HPDE6-E6E7 (cell line): ENCODE results near the gene CCDC73.

Experiments
- DNase-seq: peaks from one replicate; pipeline ENCODE4 v3.0.0; 2011; ENCODE audit warnings: missing footprints; ENCODE audit errors: extremely low spot score

Gene CCDC73

DNA sequence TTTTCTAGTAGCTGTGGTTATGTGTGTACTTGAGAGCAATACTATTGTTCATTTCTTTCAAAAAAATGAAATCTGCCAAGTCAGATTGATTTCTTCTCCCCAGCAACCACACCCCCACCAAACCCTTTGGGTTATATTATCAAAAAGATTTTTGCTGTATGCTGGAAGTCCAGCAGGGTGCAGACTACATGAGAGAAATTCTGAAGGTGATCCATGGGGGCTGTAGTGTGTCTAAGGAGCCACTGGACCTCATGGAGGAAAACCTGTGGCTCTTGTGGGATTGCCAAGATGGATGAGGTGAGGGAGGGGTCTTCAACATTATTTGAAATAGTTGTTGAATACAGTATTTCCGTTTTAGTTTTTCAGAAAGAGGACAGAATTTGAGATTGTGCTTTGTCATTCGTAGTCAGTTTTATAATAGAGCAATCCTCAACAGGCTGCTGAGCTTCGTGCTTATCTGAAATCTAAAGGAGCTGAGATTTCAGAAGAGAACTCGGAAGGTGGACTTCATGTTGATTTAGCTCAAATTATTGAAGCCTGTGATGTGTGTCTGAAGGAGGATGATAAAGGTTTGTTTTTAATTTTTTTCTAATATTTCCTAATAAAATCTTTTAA, 207.8 kb downstream of the CCDC73 start:
- DNase-seq, result peak; percentile 25

DNA sequence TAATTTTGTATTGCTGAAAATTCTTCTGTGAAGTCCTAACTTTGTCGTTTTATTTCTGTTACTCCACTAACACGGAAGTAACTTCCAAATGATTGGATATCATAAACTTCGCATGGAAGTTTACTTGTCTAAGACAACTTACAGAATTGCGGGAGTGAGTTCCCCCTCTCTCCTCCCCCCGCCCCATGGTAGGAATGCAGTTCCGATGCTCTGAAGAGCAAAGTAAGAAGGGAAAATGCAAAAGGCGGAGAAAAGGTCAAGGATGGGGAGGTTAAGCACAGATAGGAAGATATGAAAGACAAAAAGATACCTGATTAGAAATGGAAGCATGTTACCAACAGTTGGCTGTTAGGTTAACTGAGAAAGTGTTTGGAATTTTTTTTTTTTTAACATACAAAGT, 209.5 kb downstream of the CCDC73 start:
- no peak for DNase-seq

DNA sequence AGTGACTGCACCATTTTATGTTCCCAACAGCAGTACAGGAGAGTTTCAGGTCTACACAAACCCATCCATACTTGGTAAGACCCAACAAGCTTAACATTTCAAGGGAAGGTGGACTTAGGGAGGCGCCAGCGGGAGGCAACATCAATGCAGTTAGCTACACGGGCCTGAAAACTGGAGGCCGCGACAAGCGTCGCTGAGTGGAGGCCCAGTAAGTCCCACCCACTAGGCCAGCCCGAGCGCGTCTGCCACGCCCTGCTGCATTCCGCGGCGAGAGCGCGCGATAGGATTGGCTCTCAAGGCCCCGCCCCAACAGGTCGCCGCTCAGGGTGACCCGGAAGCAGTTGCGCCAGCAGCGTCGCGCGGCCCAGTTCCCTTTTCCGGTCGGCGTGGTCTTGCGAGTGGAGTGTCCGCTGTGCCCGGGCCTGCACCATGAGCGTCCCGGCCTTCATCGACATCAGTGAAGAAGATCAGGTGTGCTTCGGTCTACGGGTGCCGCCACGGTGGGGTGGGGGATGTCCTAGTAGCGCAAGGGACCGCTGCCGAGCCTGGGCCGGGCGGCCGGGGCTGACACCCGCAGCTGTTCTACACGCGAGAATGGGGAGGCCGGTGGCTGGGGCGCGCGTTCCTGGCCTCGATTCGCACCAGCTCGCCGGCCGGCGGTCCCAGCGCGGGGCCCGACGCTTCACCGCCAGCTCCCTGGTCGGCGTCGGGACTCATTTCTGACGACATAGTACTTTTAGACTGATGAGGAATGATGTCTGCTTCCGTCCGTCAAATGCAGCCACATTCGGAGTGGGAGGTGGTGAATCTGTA, 210.8 kb downstream of the CCDC73 start, which contains the start of gene EIF3M:
TSS of gene EIF3M (plus strand) at position 373 of the 813 bp plus-strand sequence. CDS start at position 430, 57 bp downstream.
- peak; percentile 80 for DNase-seq

DNA sequence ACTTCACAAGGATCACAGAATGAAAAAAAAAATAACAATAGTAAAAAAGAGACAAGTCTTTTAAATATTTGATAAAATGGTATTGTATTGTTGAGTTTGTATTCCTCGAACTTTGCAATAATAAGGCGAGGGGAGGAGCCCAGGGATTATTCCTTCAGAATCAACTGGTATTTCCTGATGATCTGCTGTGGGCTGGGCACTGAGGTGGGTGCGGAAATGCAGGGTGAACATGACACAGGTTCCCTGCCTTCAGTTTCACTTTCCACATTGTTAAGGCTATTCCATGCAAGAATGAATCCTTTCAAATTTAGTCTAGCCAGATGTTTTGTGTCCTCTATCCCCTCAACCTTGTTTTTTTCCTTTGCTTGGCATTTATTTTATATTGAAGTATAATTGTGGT, 212.9 kb downstream of the CCDC73 start:
- no peak for DNase-seq

DNA sequence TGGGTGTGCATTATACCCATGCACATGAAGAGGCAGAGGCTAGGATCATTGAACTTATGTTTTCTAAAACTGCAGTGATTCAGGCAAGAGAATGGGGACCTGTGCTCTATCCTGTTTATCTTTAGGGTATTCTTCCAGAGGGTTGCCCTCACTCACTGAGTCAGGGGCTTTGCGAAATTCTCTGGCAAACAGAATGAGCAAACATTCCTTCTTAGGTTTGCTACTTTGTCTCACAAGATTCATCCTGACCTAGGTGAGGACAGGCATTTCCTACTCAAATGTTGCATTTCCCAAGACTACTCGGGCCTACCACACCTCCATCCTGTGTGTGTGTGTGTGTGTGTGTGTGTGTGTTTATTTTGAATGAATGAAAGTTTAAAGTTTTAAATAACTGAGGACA, 213.5 kb downstream of the CCDC73 start:
- DNase-seq, result no peak

DNA sequence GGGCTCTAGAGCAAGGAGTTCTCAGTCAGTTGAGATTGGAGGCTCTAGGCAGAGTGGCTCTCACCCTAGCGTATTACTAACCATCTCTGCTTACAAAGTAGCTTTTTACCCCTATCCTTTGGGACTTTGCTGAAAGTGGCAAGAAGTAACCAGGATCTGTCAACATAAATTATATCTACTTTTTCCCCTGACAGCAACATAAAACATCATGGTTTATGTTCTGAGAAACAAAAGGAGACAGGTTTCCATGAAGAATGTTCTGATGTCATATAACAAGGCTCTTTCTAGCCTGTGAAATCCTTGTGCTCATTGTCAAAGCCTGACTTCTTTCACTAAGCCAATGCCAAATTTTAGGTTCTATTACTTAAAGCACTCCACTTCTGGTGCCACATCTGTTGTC, 218.0 kb downstream of the CCDC73 start:
- no peak for DNase-seq

DNA sequence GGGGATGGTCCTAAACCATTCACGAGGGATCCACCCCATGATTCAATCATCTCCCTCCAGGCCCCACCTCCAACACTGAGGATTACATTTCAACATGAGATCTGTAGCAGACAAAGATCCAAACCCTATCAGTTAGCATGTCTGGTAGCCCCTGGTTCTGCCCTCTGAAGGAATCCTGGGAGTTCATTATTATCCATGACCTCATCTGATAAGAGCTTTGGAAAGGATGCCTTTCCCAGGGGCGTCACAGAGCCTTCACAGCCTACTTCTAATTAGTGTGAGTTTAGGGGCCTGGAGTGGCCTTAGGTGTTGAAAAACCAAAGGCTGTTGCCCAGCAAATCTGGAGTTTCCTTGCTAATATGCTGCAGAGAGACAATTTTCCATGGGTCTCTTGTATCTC, 219.4 kb downstream of the CCDC73 start:
- no peak for DNase-seq

DNA sequence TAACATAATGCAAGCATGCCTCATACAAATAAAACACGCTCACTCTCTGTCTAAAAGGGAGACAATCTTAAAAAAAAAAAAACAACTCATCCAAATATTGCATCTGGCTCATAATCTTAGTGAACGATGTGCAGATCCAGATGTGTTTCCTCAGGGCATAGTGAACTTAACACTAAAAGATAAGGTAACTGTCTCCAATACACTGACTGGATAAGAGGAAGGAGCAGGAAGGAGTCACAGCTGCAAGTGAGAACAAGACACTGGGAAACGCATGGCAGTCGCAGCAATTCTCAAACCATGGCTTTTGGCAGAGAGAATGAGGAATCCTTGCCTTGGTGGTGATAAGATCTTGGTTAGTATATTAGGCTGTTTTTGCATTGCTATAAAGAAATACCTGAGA, 220.0 kb downstream of the CCDC73 start:
- no peak for DNase-seq

DNA sequence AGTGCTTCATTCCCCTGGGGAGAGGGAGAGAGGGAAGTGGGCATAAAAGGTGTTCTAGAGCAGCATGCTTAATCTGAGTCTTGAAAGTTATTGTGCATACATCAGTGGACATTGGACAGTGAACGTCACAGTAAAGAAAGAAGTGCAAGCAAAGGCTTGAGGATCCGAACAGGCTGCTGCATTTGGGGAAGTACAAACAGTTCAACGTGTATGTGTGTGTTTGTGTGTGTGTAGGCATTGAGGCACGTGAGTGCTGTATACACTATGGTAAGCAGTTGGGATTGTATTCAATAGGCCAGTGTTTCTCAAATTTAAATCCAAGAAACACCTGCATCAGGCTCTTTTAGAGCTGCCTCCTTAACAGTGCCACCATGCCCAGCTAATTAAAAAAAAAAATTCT, 221.2 kb downstream of the CCDC73 start:
- DNase-seq, result no peak

DNA sequence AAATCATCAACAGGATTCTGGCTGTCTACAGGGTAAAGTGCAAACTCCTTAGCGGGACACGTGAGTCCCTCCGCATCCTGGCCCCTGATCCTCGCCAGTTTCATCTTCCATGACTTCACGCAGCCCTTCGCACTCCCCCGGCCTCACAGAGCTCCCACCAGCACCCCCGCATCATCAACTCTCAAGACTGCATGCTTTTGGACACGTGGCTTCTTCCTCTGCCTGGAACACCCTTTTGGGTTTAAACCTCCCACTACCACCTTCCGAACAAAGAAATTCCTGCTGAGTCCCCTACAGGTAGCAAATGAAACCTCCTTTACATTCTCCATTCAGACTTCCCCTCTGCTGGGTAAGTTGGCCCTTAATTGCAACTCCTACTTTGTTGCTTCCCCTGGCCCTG, 223.4 kb downstream of the CCDC73 start:
- DNase-seq, result no peak

DNA sequence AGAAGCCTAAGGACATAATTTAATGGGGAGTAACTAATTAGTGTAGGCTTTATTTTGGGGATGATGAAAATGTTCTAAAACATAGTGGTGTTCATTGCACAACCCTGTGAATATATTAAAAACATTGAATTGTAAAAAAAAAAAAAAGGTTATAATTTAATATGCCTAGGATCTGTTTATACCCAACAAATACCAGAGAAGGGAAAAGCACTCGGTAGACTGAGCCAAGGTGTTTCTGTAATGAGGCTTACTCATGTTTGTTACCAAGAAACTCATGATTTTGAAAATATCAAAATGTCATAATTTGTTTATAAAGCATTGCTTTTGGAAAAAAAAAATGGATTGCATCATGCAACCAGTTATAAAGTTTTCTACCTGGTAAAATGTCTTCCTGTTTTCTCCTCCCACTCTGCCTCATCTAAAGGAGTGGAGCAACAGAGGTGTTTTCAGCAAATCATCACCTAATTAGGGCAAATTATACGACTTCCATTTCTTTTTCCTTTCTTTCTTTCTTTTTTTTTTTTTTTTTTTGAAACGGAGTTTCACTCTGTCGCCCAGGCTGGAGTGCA, 225.1 kb downstream of the CCDC73 start:
- no peak for DNase-seq

DNA sequence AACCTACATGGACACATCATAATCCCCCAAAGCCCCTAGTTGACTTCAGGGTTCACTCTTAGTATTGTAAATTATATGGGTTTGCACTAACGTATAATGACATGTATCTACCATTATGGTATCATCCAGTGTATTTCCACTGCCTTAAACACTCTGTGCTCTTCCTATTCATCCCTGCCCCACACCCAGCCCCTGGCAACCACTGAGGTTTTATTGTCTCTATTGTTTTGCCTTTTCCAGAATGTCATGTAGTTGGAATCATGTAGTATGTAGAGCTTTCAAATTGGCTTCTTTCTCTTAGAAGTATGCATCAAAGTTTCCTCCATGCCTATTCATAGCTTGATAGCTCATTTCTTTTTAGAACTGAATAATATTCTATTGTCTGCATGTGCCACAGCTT, 227.3 kb downstream of the CCDC73 start:
- DNase-seq, result no peak

DNA sequence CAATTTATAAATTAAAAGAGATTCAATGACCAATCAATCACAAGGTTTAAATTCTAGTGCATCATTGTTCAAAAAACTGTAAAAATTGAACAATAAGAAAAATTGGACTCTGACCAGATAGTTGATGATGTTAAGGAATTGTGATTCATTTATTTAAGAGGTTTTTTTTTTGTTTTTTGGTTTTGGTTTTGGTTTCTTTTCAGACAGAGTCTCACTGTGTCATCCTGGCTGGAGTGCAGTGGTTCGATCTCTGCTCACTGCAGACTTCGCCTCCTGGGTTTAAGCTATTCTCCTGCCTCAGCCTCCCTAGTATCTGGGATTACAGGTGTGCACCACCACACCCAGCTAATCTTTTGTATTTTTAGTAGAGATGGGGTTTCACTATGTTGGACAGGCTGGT, 227.9 kb downstream of the CCDC73 start:
- no peak for DNase-seq

DNA sequence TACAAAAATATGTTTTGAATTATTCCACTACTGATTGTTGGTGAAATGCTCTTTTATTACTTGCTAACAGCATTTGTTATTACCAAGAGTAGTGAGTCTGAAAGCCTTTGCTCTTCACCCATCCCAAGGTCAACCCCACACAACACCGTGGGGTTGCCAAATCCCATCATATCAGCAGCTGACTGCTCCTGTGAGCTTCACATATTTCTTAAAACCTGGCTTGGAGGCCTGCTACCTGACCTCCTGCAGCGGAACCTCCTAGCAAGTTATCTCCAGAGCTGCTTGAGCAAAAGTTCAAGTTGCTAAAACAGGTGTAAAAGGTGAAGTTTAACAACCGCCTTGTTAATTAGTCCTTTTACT, 230.9 kb downstream of the CCDC73 start:
- DNase-seq, result no peak

DNA sequence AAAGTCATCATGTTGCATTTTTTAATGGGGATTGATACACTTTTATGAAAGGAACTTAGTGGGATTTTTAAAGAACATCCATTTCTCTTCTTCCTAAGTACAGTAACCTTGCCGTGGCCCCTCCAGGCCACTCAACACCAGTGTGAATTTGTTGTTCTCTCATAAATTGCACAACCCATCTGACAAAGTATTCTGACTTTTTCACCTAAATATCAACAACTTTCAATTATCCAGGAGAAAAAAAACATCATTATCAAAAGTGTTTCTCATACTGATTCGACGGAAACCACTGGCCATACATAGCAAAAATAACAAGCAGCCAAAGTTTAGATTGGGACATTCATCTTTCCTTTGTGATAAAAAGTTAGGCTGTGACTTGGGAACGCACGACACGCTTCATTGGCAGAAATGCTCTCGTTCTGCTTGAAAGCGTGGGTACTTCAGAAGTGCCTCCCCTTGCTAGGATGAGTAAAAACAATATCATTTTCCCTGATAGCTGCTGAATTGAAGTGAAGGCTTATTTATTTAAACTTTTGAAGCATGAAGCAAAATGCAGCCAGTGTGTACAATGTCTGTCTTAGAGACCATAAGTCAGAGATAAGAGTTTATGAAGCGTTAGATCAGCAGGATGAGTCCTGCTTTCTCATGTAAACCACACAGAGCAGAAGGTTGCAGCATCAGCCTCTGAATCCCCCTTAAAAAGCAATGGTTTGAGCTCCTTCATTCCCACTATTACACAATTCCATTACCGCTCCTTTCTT, 231.4 kb downstream of the CCDC73 start:
- DNase-seq, result no peak

DNA sequence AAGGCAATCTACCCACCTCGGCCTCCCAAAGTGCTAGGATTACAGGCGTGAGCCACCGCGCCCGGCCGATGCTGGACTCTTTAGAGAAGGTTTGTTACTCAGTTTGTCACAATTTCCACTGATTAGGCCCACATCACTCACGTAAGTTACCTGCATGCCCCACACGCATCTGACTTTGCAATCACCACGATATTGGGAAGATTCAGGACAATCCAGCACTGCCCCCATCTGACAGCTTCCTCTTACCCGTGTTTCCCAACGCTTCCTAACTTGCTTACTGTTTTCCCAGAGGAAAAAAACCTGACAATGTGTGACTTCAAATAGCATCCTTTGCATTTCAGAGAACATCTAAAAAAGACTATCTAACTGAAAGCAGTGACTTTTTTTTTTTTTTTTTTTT, 232.6 kb downstream of the CCDC73 start:
- DNase-seq, result no peak

DNA sequence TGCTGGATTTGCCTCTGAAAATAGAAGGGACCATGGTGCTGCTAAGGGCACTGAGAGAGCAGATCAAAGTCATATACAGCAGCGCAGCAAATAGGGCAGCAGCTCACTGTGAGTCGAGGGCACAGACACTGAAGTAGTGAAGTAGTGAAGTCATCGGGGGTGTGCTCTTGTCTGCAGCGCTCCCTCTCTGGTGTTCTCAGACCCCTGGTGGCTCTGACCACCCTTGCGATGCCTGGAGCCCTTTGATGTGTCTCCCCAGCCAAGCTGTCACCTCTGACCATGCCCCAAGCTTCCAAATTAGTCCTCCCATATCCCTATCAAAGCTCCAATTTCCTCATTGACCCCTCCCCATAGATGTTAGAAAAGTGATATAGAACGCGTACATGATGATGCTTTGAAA, 238.6 kb downstream of the CCDC73 start:
- no peak for DNase-seq

DNA sequence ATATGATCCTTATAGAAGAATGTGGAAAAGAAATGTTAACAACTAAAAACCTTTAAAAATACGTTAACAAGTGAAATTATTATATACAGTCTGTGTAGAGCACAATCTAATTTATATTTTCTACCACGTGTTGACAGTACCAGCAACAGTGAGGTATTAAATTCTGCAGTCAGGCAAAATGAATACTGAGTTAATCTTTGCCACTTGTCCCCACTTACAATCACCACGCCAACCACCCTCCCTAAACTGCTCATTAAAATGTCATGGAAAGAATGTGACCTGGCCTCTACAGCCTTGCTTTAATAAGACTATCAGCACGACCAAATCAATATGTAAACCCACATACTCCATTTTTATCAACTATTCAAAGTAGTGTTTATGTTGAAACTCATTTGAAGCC, 239.4 kb downstream of the CCDC73 start:
- no peak for DNase-seq
